Caco-2 (cell line): Measurements from ENCODE around the gene CACNA2D1. TPM values are rescaled to one million over a fixed set of nuclear protein-coding genes. Genes with fewer than 3 reads are reported as not detected.

Experiments
- BruUV-seq: library from RNA; stranded (reverse); fragments of 400-500 nt; replicated peaks from 2 replicates; lab custom pipeline; 2021; lab: Mats Ljungman, UMichigan
- CTCF ChIA-PET: fragments of 300-600 bp; sonication (Branson Sonifier 250); formaldehyde crosslinking; loops from one replicate; lab custom pipeline; 2022; ENCODE audit warnings: antibody characterized with exemption; lab: Charles Lee
- POLR2A ChIA-PET: fragments of 300-600 bp; sonication (Branson Sonifier 250); formaldehyde crosslinking; loops from one replicate; lab custom pipeline; 2022; ENCODE audit warnings: antibody characterized with exemption; lab: Charles Lee
- DNase-seq, 2 experiments: peaks; one replicate each; pipeline versions ENCODE4 v3.0.0 to v3.0.0-alpha.2; 2020 to 2022
- H3K27me3 ChIP-seq: replicated peaks from 2 replicates; pipeline ENCODE4 v1.6.0; 2011; ENCODE audit warnings: low read length; ENCODE audit not compliant: control insufficient read depth, insufficient read depth
- H3K36me3 ChIP-seq: 2 replicates; pipeline ENCODE4 v1.5.1; 2011; ENCODE audit warnings: low read length; ENCODE audit not compliant: control insufficient read depth, insufficient read depth
- H3K4me1 ChIP-seq: fragments of 250-450 bp; sonication (Bioruptor Pico); 2 replicates; pipeline ENCODE4 v1.5.1; 2020; ENCODE audit warnings: mild to moderate bottlenecking
- H3K4me3 ChIP-seq: 2 replicates; pipeline ENCODE4 v1.5.1; 2011; ENCODE audit warnings: low read depth, mild to moderate bottlenecking, control low read depth, low read length
- H3K9me3 ChIP-seq: fragments of 250-450 bp; sonication (Bioruptor Pico); 2 replicates; pipeline ENCODE4 v1.5.1; 2020; ENCODE audit warnings: mild to moderate bottlenecking, moderate library complexity
- H3K27ac Mint-ChIP-seq: one replicate; pipeline ENCODE4 v1.8.0; 2022; ENCODE audit warnings: mixed read lengths; ENCODE audit not compliant: unreplicated experiment
- H3K27me3 Mint-ChIP-seq: one replicate; pipeline ENCODE4 v1.8.0; 2022; ENCODE audit warnings: mixed read lengths; ENCODE audit not compliant: insufficient read depth, unreplicated experiment
- H3K36me3 Mint-ChIP-seq: one replicate; pipeline ENCODE4 v1.8.0; 2022; ENCODE audit warnings: mild to moderate bottlenecking, mixed read lengths; ENCODE audit not compliant: insufficient read depth, unreplicated experiment
- H3K4me1 Mint-ChIP-seq: one replicate; pipeline ENCODE4 v1.8.0; 2022; ENCODE audit warnings: low read depth, mixed read lengths; ENCODE audit not compliant: unreplicated experiment
- H3K4me3 Mint-ChIP-seq: one replicate; pipeline ENCODE4 v1.8.0; 2022; ENCODE audit warnings: mild to moderate bottlenecking, moderate library complexity, mixed read lengths; ENCODE audit not compliant: unreplicated experiment
- H3K9me3 Mint-ChIP-seq: one replicate; pipeline ENCODE4 v1.8.0; 2022; ENCODE audit warnings: mixed read lengths; ENCODE audit not compliant: unreplicated experiment
- intact Hi-C: fragments of 100-400 bp; cut with micrococcal nuclease; formaldehyde crosslinking; loops from one replicate; pipeline ENCODE4 v1.10.0; 2022; ENCODE audit not compliant: unreplicated experiment
- total RNA-seq: library from RNA; stranded (reverse); gene quantifications from 2 replicates; pipeline ENCODE4 v1.2.3, GENCODE V29; 2022
- TF ChIP-seq, protein P1 (sequence below), 2 experiments: fragments of 200-600 bp in 1 of 2; IDR thresholded peaks; 1 replicate in 1 of 2; 2 replicates in 1 of 2; pipeline versions ENCODE4 v1.5.1 to v1.8.0; 2011 to 2022; ENCODE audit warnings: antibody characterized with exemption in 1 of 2, control low read depth in 1 of 2, inconsistent platforms in 1 of 2, low read depth in 1 of 2, low read length in 1 of 2, mild to moderate bottlenecking in 1 of 2, moderate library complexity in 1 of 2; ENCODE audit not compliant: insufficient read depth in 1 of 2, severe bottlenecking in 1 of 2, unreplicated experiment in 1 of 2

CACNA2D1 gene
- total RNA-seq, 1 experiment from 2014 or later: not detected

DNA sequence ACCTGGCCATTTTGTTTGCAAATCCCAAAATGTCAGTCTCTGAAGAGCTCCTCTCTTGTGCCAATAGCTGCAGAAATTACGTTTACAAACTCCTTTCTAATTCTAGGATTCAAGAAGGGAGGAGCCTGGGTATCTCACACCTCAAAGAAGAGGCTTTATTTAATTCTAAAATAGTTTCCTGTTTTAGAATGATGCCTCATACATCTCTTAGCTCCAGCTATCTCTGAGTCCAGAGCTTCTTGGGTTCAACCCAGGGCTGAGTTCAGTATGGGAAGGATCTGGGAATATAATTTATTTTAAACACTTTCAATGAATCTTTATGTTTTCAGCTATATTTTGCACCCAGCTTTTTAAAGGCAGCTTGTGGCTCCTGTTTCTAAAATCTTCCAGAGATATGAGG, 150.1 kb downstream of the CACNA2D1 start:
- ChIA-PET CTCF (no interaction called here), POLR2A (no interaction called here)
- intact Hi-C loops: no loop called here
- Mint-ChIP-seq H3K27me3 (no peaks in the 10 kb centered on the region), H3K4me3 (no peak overlapping the region), H3K27ac (no peak overlapping the region), H3K9me3 (peaks cover 9% of the 10 kb centered on the region), H3K36me3 (no peaks in the 10 kb centered on the region), H3K4me1 (no peaks in the 10 kb centered on the region)
- TF ChIP-seq, protein P1, sequence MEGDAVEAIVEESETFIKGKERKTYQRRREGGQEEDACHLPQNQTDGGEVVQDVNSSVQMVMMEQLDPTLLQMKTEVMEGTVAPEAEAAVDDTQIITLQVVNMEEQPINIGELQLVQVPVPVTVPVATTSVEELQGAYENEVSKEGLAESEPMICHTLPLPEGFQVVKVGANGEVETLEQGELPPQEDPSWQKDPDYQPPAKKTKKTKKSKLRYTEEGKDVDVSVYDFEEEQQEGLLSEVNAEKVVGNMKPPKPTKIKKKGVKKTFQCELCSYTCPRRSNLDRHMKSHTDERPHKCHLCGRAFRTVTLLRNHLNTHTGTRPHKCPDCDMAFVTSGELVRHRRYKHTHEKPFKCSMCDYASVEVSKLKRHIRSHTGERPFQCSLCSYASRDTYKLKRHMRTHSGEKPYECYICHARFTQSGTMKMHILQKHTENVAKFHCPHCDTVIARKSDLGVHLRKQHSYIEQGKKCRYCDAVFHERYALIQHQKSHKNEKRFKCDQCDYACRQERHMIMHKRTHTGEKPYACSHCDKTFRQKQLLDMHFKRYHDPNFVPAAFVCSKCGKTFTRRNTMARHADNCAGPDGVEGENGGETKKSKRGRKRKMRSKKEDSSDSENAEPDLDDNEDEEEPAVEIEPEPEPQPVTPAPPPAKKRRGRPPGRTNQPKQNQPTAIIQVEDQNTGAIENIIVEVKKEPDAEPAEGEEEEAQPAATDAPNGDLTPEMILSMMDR (IDR thresholded peaks at IDR 0.05; ENCODE audit: insufficient read depth in 1 of 2, low read depth in 1 of 2, low read length in 1 of 2, severe bottlenecking in 1 of 2, unreplicated experiment in 1 of 2): no peak
- Histone ChIP-seq H3K36me3 (no peaks in the 10 kb centered on the region), H3K4me1 (no peaks in the 10 kb centered on the region), H3K4me3 (no peak overlapping the region), H3K9me3 (no peaks in the 10 kb centered on the region), H3K27me3 (no peaks in the 10 kb centered on the region)
- no peak for DNase-seq
- no TSS peak for BruUV-seq

DNA sequence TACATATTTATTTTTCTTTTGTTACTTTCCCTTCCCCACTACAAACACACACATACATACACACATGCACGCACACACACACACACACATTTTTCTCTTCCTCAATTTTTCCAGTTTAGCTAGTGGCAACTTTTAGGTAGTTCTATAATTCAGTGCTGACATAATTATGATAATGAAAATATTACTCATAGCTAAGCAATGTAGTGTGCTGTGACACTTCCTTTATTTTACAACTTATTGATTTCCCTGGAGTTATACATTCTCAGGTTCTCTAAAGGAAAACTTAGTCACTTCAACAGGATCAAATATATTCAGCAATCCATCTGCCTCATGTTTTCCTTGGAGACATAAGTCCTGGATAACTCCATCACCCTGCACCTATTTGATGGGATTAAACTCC, 151.6 kb downstream of the CACNA2D1 start:
- H3K4me1 Mint-ChIP-seq: no peaks in the 10 kb centered on the region
- no peaks in the 10 kb centered on the region for H3K27me3 Mint-ChIP-seq
- no peaks in the 10 kb centered on the region for H3K36me3 Mint-ChIP-seq
- H3K9me3 Mint-ChIP-seq: peaks cover 9% of the 10 kb centered on the region
- Histone ChIP-seq H3K9me3 (no peaks in the 10 kb centered on the region), H3K4me1 (no peaks in the 10 kb centered on the region), H3K27me3 (no peaks in the 10 kb centered on the region), H3K36me3 (no peaks in the 10 kb centered on the region), H3K4me3 (no peak overlapping the region)
- ChIA-PET POLR2A (no interaction called here), CTCF (no interaction called here)
- no peak overlapping the region for H3K27ac Mint-ChIP-seq
- TF ChIP-seq, protein P1 (IDR thresholded peaks at IDR 0.05; ENCODE audit: insufficient read depth in 1 of 2, low read depth in 1 of 2, low read length in 1 of 2, severe bottlenecking in 1 of 2, unreplicated experiment in 1 of 2): no peak
- no peak overlapping the region for H3K4me3 Mint-ChIP-seq
- no peak for DNase-seq
- BruUV-seq: no TSS peak
- intact Hi-C loops: no loop called here

DNA sequence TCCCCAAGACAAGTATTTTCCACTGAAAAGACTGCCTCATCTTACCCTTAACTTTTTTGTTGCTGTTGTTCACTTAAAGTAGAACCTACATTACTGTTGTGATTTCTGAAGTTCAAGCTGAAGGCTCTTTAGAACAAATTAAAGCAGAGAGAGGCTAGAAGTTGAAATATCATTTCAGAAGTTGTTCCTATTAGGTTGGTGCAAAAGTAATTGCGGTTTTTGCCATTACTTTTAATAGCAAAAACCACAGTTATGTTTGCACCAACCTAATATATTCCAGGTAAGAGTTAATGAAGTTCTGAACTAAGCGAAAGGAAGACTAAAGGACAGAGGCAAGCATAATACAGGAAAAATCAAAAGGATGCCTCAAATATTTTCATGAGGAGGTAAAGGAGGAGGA, 153.7 kb downstream of the CACNA2D1 start:
- Histone ChIP-seq H3K4me1 (no peaks in the 10 kb centered on the region), H3K4me3 (no peak overlapping the region), H3K36me3 (no peaks in the 10 kb centered on the region), H3K9me3 (no peaks in the 10 kb centered on the region), H3K27me3 (no peaks in the 10 kb centered on the region)
- H3K4me1 Mint-ChIP-seq: no peaks in the 10 kb centered on the region
- no peak for DNase-seq
- ChIA-PET POLR2A (no interaction called here), CTCF (no interaction called here)
- no peak overlapping the region for H3K27ac Mint-ChIP-seq
- no peaks in the 10 kb centered on the region for H3K27me3 Mint-ChIP-seq
- BruUV-seq: no TSS peak
- peaks cover 9% of the 10 kb centered on the region for H3K9me3 Mint-ChIP-seq
- H3K36me3 Mint-ChIP-seq: no peaks in the 10 kb centered on the region
- no peak overlapping the region for H3K4me3 Mint-ChIP-seq
- TF ChIP-seq, protein P1 (IDR thresholded peaks at IDR 0.05; ENCODE audit: insufficient read depth in 1 of 2, low read depth in 1 of 2, low read length in 1 of 2, severe bottlenecking in 1 of 2, unreplicated experiment in 1 of 2): no peak
- intact Hi-C loops: no loop called here
